Sigmoid colon (tissue), 7 donors: ENCODE data around the gene KRTAP19-3. TPM values are rescaled to one million over a fixed set of nuclear protein-coding genes. Genes with fewer than 3 reads are reported as not detected.

Source experiments
- DNase-seq: peaks from one replicate; pipeline ENCODE4 v3.0.0-alpha.2; 2019
- H3K27ac ChIP-seq, 4 donors: fragments of 200-600 bp; sonication (generic); one replicate each; pipeline ENCODE4 v1.5.1; 2016 to 2019; ENCODE audit warnings: mild to moderate bottlenecking in 1 of 4
- H3K27me3 ChIP-seq, 3 donors: fragments of 200-600 bp; sonication (generic); one replicate each; pipeline ENCODE4 v1.5.1; 2019; ENCODE audit warnings: mild to moderate bottlenecking in 1 of 3
- H3K36me3 ChIP-seq, 4 donors: fragments of 200-600 bp; sonication (generic); one replicate each; pipeline ENCODE4 v1.5.1; 2016 to 2019
- H3K4me1 ChIP-seq, 4 donors: fragments of 200-600 bp; sonication (generic); one replicate each; pipeline ENCODE4 v1.5.1; 2017 to 2019
- H3K4me3 ChIP-seq, 4 donors: fragments of 200-600 bp; sonication (generic); one replicate each; pipeline ENCODE4 v1.5.1; 2017 to 2019; ENCODE audit warnings: mild to moderate bottlenecking in 2 of 4, moderate library complexity in 1 of 4
- H3K9me3 ChIP-seq, 4 donors: fragments of 200-600 bp in 3 of 4; sonication (generic) in 3 of 4; one replicate each; pipeline versions ENCODE4 v1.5.1 to v1.6.1; 2013 to 2019
- EP300 ChIP-seq, 4 donors: sonication (generic); formaldehyde crosslinking; IDR thresholded peaks; one replicate each; pipeline ENCODE4 v1.6.1; 2017; ENCODE audit warnings: antibody characterized with exemption in 4 of 4
- POLR2A ChIP-seq, 2 donors: fragments of 450-650 bp; IDR thresholded peaks; one replicate each; pipeline ENCODE4 v1.6.1; 2016; ENCODE audit warnings: antibody characterized with exemption in 2 of 2, mild to moderate bottlenecking in 2 of 2, moderate library complexity in 2 of 2
- POLR2AphosphoS5 ChIP-seq, 4 donors: sonication (generic); formaldehyde crosslinking; IDR thresholded peaks; one replicate each; pipeline ENCODE4 v1.6.1; 2017; ENCODE audit warnings: antibody characterized with exemption in 4 of 4
- WGBS, 2 donors: extraction: QIAGEN DNeasy Blood & Tissue Kit; methylation state at CpG; one replicate each; pipeline ENCODE4 v1.1.7; 2013; 5-methylcytosine and 5-hydroxymethylcytosine counted together
- intact Hi-C: fragments of 100-400 bp; cut with DNase I; formaldehyde crosslinking; loops from one replicate; pipeline ENCODE4 v1.15.1; 2023
- polyA plus RNA-seq, 3 donors: library from polyadenylated mRNA; stranded (reverse); fragments of 200-250 nt; gene quantifications; one replicate each; pipeline ENCODE4 v1.2.3, GENCODE V29; 2013
- total RNA-seq, 4 donors: library from RNA; depleted of rRNA; stranded (reverse); fragments of >200 nt; gene quantifications; one replicate each; pipeline ENCODE4 v1.1.0, GENCODE V29; 2016
- TF ChIP-seq, protein P1 (sequence below), 4 experiments: fragments of 450-650 bp in 3 of 4; fragments of 200-600 bp in 1 of 4; IDR thresholded peaks; one replicate each; pipeline ENCODE4 v1.5.1; 2016 to 2019; ENCODE audit warnings: antibody characterized with exemption in 4 of 4, mild to moderate bottlenecking in 3 of 4, moderate library complexity in 2 of 4
- donor health status: healthy with polysubstance abuse.
- donor health status: Bipolar disorder and iron deficiency.
- donor health status: healthy.

Gene KRTAP19-3
- total and polyA plus RNA-seq, 7 donors, result not detected

DNA sequence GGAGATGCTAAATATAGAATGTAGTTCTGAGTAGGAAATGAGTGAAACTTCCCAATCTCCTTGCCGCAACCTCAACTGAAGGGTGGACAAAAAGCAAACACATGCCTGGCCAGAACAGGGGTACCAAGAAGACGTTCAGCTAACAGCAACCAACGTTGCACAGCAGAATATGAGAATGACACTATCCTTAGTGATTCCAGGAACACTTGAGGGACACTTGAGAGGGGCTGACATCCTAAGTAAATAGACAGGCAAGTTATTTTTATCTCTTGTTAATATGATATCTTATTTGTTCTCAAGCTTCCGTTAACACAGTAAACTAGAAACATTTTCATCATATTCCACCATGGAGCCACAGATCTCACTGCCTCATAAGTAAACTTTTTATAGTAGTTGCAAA, 12.6 kb downstream of the KRTAP19-3 start:
- DNase-seq, result no peak
- Histone ChIP-seq H3K36me3 (no peaks in the 10 kb centered on the region), H3K27me3 (no peaks in the 10 kb centered on the region), H3K27ac (no peak overlapping the region), H3K4me3 (no peak overlapping the region), H3K4me1 (no peaks in the 10 kb centered on the region), H3K9me3 (no peaks in the 10 kb centered on the region)
- intact Hi-C loops, result no loop called here
- WGBS, 2 donors, result 62 to 69% methylated on average over 4 of the region's 4 CpGs
- TF ChIP-seq EP300 (IDR thresholded peaks at IDR 0.05), result no peak
- TF ChIP-seq POLR2AphosphoS5 (IDR thresholded peaks at IDR 0.05), result no peak
- TF ChIP-seq POLR2A (IDR thresholded peaks at IDR 0.05), result no peak
- TF ChIP-seq, protein P1, sequence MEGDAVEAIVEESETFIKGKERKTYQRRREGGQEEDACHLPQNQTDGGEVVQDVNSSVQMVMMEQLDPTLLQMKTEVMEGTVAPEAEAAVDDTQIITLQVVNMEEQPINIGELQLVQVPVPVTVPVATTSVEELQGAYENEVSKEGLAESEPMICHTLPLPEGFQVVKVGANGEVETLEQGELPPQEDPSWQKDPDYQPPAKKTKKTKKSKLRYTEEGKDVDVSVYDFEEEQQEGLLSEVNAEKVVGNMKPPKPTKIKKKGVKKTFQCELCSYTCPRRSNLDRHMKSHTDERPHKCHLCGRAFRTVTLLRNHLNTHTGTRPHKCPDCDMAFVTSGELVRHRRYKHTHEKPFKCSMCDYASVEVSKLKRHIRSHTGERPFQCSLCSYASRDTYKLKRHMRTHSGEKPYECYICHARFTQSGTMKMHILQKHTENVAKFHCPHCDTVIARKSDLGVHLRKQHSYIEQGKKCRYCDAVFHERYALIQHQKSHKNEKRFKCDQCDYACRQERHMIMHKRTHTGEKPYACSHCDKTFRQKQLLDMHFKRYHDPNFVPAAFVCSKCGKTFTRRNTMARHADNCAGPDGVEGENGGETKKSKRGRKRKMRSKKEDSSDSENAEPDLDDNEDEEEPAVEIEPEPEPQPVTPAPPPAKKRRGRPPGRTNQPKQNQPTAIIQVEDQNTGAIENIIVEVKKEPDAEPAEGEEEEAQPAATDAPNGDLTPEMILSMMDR (IDR thresholded peaks at IDR 0.05), result no peak

DNA sequence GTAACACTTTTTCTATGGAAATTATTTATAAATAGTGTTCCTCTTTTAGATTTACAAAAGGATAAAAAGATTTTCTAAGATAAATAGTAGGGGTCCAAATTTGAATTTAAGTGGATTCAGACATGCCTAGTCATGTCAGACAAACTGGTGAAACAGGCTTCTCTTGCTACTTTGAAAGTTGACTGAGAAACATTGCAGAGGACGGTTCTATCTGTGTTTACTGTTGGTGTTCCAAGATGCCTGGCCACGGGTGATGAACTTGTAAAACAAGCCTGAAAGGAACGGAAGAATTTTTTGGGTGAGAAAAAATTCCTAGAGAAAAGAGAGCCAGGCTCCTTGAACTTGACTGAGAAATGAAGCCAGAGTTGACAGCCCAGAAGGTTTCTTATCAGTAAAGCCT, 13.8 kb downstream of the KRTAP19-3 start:
- no peak overlapping the region for H3K4me3 ChIP-seq
- intact Hi-C loops, result no loop called here
- no peak for DNase-seq
- TF ChIP-seq POLR2A (IDR thresholded peaks at IDR 0.05), result no peak
- TF ChIP-seq EP300 (IDR thresholded peaks at IDR 0.05), result no peak
- TF ChIP-seq, protein P1 (IDR thresholded peaks at IDR 0.05), result no peak
- no peak for TF ChIP-seq POLR2AphosphoS5 (IDR thresholded peaks at IDR 0.05)
- H3K27me3 ChIP-seq, result no peaks in the 10 kb centered on the region
- H3K27ac ChIP-seq, result no peak overlapping the region
- H3K9me3 ChIP-seq, result no peaks in the 10 kb centered on the region
- H3K4me1 ChIP-seq, result no peaks in the 10 kb centered on the region
- WGBS, 2 donors, result 17 to 47% methylated on average over 3 of the region's 3 CpGs
- H3K36me3 ChIP-seq, result no peaks in the 10 kb centered on the region

DNA sequence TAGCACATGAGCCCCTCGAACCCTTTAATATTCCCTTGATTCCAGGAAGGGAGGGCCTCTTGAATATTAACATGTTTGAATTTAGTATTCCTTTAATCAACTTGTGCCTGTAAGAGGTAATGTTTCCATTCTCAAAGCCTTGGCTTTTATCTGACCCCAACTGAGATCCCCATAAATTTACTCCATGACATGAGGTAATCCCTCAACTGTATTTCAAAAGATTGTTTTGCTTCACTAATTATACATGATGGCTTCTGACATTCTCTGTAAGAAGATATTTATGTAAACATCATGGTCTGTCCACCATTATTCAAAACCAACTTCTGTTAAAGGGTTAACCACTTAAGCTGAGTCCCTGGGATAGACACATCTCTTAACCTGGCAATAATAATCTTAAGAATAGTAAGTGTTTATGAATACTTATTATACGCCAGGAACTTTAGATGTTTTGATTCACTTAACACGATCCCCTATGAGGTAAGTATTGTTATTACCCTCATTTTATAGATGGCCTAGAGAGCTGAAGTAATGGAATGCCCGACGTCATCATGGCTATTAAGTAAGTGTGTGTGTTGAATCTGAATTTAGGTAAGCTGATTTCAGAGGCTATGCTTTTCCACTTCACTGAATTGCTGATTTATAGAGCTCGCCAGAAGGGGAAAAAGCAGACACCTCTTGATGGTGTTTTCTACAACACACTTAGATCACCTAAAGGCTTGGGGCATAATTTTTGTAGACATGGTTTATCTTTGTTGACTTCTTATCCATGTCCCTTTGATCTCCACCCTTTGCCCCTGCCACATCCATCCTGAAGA, 22.7 kb downstream of the KRTAP19-3 start:
- no peaks in the 10 kb centered on the region for H3K27me3 ChIP-seq
- peaks cover 0 to 3% (median 0%) of the 10 kb centered on the region in 4 donors for H3K9me3 ChIP-seq
- H3K27ac ChIP-seq, result no peak overlapping the region
- H3K4me3 ChIP-seq, result no peak overlapping the region
- WGBS, 2 donors, result 53 to 56% methylated on average over 6 of the region's 6 CpGs
- no peak for DNase-seq
- TF ChIP-seq EP300 (IDR thresholded peaks at IDR 0.05), result no peak
- H3K4me1 ChIP-seq, result no peaks in the 10 kb centered on the region
- intact Hi-C loops, result no loop called here
- no peaks in the 10 kb centered on the region for H3K36me3 ChIP-seq

DNA sequence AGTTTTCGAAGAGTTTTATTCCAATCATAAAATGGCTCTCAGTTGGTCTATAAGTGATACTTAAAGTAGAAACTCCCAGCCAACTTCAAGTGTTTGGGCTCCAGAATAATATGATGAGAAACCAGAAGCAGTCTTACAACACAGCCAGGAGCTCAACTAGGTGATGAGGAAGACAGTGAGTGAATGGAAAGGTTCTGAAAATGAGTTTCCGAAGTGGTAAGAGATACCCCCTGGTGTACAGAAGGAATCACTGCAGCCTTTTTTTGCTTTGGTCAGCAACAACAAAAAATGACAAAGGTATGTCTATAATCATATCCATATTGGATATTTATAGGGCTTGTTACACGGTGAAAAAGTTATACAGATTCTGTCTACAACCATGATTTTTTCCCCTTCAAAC, 28.1 kb downstream of the KRTAP19-3 start:
- H3K4me1 ChIP-seq, result no peaks in the 10 kb centered on the region
- 48 to 51% methylated on average over 3 of the region's 3 CpGs for WGBS, 2 donors

DNA sequence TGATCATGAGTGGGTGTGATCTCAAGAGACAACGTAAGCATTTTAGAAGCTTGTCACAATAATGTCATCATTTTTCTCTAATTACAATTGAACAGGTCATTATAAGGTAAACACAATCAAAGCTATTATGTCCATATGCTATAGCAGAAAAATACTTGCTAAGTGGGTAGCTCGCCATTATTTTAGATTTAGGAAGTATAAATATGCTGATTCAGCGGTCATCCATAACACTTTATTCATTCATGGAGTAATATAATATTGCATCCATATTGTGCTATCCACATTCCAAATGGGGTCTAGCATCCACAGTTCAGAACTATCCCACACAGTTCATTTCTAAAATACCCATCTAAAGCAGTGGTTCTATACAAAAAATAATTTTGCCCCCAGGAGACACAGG, 43.3 kb downstream of the KRTAP19-3 start:
- no peak overlapping the region for H3K27ac ChIP-seq
- no peaks in the 10 kb centered on the region for H3K4me1 ChIP-seq
- no peaks in the 10 kb centered on the region for H3K27me3 ChIP-seq
- intact Hi-C loops, result no loop called here
- no peak for DNase-seq
- no peak for TF ChIP-seq EP300 (IDR thresholded peaks at IDR 0.05)
- no peak for TF ChIP-seq POLR2AphosphoS5 (IDR thresholded peaks at IDR 0.05)
- TF ChIP-seq POLR2A (IDR thresholded peaks at IDR 0.05), result no peak
- TF ChIP-seq, protein P1 (IDR thresholded peaks at IDR 0.05), result no peak
- H3K9me3 ChIP-seq, result no peaks in the 10 kb centered on the region
- no peaks in the 10 kb centered on the region for H3K36me3 ChIP-seq
- WGBS, 2 donors, result 90 to 91% methylated on average over 3 of the region's 3 CpGs
- no peak overlapping the region for H3K4me3 ChIP-seq

More for the DNA sequence above, 28.1 kb downstream of the KRTAP19-3 start:
- TF ChIP-seq, protein P1 (IDR thresholded peaks at IDR 0.05), result no peak
- no peak for TF ChIP-seq EP300 (IDR thresholded peaks at IDR 0.05)
- no peak for TF ChIP-seq POLR2AphosphoS5 (IDR thresholded peaks at IDR 0.05)
- TF ChIP-seq POLR2A (IDR thresholded peaks at IDR 0.05), result no peak
- no peak overlapping the region for H3K27ac ChIP-seq
- H3K4me3 ChIP-seq, result no peak overlapping the region
- intact Hi-C loops, result no loop called here
- no peaks in the 10 kb centered on the region for H3K9me3 ChIP-seq
- no peak for DNase-seq
- H3K36me3 ChIP-seq, result no peaks in the 10 kb centered on the region
- no peaks in the 10 kb centered on the region for H3K27me3 ChIP-seq
